Measurements from ENCODE around the gene NDST1. TPM values are rescaled to one million over a fixed set of nuclear protein-coding genes. Genes with fewer than 3 reads are reported as not detected.
A peak's percentile ranks its signal among the peaks of the same experiment; 100 is the strongest.

The NDST1 gene
- total RNA-seq, 1 donor: 13.0 TPM

DNA sequence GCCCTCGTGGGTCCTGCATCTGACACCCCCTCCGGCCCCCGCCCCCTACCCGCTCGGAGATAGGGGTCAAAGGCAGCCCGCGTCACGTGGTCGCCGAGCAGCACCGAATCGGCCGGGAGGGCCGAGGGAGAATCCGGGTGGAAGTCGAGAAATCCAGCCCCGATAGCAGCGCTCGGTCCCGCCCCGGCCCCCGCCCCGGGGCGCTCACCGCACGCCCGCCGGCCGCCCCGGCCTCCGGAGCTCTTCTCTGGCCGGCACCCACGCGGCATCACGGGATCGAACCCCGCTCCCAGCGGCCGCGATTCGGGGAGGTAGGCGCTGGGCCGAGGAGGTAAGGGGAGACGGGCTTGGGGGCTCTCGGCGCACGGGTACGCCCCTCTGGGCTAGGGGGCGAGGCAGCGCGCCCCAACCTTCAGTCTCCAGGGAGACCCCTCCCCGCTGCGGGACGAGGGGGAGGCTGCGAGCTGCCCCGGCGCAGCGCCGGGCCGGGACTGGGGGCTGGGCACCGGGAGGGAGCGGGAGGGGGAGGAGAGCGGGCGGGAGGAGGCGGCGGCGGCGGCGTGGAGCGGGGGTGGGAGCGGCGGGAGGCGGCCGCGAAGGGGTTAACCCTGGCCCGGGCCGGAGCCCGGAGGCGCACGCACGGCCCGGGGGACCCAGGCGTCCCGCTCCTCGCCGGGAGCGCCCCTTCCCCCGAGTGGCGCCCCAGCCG, 22.1 kb upstream of the NDST1 start:
- Histone ChIP-seq H3K4me1 (ENCODE audit: insufficient read depth, low read length) (peaks cover 52% of the 10 kb centered on the region), H3K27me3 (ENCODE audit: insufficient read depth, low read length) (no peaks in the 10 kb centered on the region), H3K9me3 (ENCODE audit: low read depth, low read length) (no peaks in the 10 kb centered on the region), H3K4me3 (ENCODE audit: low read length) (peak overlapping the region; percentile 56)

GRCh38 chr5:150486402-150487198, 21.3 kb upstream of the NDST1 start:
- H3K27me3 ChIP-seq (ENCODE audit: insufficient read depth, low read length): no peaks in the 10 kb centered on the region
- no peaks in the 10 kb centered on the region for H3K9me3 ChIP-seq (ENCODE audit: low read depth, low read length)
- H3K4me1 ChIP-seq (ENCODE audit: insufficient read depth, low read length): peaks cover 59% of the 10 kb centered on the region
- peak overlapping the region; percentile 56 for H3K4me3 ChIP-seq (ENCODE audit: low read length)

GRCh38 chr5:150487199-150488061, 20.5 kb upstream of the NDST1 start:
- no peaks in the 10 kb centered on the region for H3K27me3 ChIP-seq (ENCODE audit: insufficient read depth, low read length)
- H3K9me3 ChIP-seq (ENCODE audit: low read depth, low read length): no peaks in the 10 kb centered on the region
- H3K4me1 ChIP-seq (ENCODE audit: insufficient read depth, low read length): peaks cover 63% of the 10 kb centered on the region
- H3K4me3 ChIP-seq (ENCODE audit: low read length): peak overlapping the region; percentile 56

DNA sequence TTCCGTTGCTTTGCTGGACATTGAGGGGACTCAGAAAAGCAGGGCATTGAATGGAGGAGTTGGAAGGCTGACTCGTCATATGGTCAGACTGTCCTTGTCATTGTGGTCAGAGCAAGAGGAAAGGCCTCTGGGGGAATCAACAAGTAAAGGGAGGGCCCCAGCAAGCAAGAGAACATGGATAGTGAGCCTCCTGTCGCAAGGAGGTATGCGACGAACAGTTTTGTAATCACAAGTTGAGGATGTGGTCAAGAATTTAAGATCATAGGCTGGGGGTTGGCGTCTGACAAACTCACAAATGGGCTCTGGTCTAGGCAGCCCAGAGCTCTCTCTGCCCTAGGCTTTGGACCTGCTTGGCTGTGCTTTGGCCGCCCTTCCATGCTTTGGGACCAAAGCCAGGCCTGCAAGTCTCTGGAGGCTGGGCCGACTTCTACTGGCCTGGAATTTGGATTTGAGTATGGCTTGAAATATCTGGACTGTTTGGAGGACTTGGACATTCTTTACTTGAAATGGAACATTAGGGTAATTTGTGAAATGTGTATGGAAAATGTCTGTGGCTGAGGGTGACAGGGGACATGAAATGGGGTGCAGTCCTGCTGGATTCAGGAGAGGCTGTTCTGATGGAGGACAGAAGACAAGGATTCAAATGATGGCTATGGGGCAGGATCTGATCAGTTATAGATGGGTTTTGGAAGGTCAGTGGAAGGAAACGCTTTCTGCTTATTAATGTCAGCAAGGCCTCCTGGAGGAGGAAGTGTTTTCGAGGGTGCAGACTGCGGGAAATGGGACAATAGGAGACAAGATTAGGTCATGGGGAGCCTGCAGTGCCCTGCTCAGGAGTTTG, 19.2 kb upstream of the NDST1 start:
- H3K4me3 ChIP-seq (ENCODE audit: low read length): peak overlapping the region; percentile 23
- H3K9me3 ChIP-seq (ENCODE audit: low read depth, low read length): no peaks in the 10 kb centered on the region
- no peaks in the 10 kb centered on the region for H3K27me3 ChIP-seq (ENCODE audit: insufficient read depth, low read length)
- H3K4me1 ChIP-seq (ENCODE audit: insufficient read depth, low read length): peaks cover 63% of the 10 kb centered on the region

DNA sequence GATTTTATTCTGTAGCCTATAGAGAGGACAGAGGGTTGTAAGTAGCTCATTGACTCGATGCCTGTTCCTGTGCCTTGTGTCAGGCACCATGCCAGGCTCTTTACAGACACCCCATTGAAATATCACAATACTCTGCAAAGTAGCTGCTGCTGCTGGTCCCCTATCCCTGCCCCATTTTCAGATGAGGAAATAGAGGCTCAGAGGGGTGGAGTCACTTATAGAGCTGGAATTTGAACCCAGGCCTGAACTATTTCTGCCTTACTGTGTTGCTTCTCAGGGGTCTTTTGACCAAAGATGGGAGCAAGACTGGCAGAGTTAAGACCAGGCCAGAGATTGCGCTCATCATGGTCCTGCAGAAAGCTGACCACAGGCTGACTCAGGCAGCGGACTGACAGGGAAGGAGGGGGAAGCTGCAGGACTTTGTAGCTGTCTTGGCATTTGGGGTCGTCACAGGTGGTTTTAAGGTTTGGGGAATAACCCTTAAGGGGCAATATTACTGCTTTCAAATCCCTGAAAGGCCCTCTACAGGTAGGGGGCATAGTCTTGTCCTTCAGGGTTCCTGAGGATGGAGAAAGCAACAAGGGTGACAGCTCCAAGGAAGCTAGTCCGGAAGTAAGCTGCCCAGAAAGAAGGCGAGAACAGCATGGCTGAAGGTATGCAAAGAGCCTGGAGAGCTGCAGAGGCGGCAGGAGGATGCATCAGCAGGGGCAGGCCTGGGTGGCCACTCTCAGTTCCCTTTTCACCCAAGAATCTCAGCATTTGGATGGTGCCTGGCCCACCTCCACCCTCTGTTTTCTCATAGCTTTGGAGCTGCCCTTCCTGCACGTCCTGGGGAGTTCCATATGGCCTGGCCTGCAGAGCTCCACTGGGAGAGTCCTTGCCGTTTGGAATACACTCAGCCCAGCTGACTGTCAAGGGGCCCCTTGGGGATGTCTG, 18.3 kb upstream of the NDST1 start:
- Histone ChIP-seq H3K27me3 (ENCODE audit: insufficient read depth, low read length) (no peaks in the 10 kb centered on the region), H3K4me3 (ENCODE audit: low read length) (peak overlapping the region; percentile 23), H3K4me1 (ENCODE audit: insufficient read depth, low read length) (peaks cover 63% of the 10 kb centered on the region), H3K9me3 (ENCODE audit: low read depth, low read length) (no peaks in the 10 kb centered on the region)

- Histone ChIP-seq H3K9me3 (ENCODE audit: low read depth, low read length) (no peaks in the 10 kb centered on the region), H3K27me3 (ENCODE audit: insufficient read depth, low read length) (no peaks in the 10 kb centered on the region), H3K4me1 (ENCODE audit: insufficient read depth, low read length) (peaks cover 57% of the 10 kb centered on the region), H3K4me3 (ENCODE audit: low read length) (peak overlapping the region; percentile 23)
These were observed 17.6 kb upstream of the NDST1 start for GRCh38 chr5:150490296-150490669.

DNA sequence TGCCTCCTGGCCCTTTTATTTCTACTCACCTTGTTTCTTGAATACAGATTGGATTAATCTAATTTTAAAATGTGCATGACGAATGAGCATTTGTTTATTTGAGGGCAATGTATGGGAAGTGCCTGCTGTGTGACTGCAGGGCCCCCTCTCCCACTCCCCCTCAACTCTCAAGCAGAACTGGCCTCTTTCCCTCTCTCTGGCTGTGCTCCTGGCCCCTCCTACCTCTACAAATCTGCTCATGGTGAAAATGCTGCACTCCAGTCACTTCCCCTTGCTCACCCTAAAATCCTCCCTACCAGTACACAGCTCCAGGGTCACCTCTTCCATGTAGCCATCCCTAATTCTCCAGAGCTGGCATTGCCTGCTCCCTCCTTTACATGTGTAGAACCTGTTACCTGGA, 17.2 kb upstream of the NDST1 start:
- H3K9me3 ChIP-seq (ENCODE audit: low read depth, low read length): no peaks in the 10 kb centered on the region
- H3K4me3 ChIP-seq (ENCODE audit: low read length): no peak overlapping the region
- peaks cover 54% of the 10 kb centered on the region for H3K4me1 ChIP-seq (ENCODE audit: insufficient read depth, low read length)
- no peaks in the 10 kb centered on the region for H3K27me3 ChIP-seq (ENCODE audit: insufficient read depth, low read length)

DNA sequence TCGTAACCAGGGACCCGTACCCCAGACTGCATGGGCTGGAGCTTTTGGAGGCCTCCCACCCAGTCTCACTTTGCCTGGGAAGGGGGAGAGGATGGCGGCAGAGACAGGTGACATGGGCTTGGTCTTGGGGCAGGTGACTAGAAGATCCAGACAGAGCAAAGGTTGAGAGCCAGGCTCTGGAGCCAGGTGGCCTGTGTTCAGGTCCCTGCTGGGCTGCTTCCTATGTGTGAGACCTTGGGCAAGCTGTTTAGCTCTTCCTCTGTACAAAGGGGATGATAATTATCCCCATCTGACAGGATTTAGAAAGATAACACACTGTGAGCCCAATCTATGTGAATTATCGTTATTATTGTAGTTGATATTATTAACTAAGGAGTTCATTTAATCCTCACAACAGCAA, 16.1 kb upstream of the NDST1 start:
- H3K4me3 ChIP-seq (ENCODE audit: low read length): no peak overlapping the region
- peaks cover 60% of the 10 kb centered on the region for H3K4me1 ChIP-seq (ENCODE audit: insufficient read depth, low read length)
- no peaks in the 10 kb centered on the region for H3K9me3 ChIP-seq (ENCODE audit: low read depth, low read length)
- H3K27me3 ChIP-seq (ENCODE audit: insufficient read depth, low read length): no peaks in the 10 kb centered on the region

GRCh38 chr5:150492621-150493020, 15.3 kb upstream of the NDST1 start:
- Histone ChIP-seq H3K27me3 (ENCODE audit: insufficient read depth, low read length) (no peaks in the 10 kb centered on the region), H3K4me1 (ENCODE audit: insufficient read depth, low read length) (peaks cover 52% of the 10 kb centered on the region), H3K4me3 (ENCODE audit: low read length) (no peak overlapping the region), H3K9me3 (ENCODE audit: low read depth, low read length) (no peaks in the 10 kb centered on the region)

DNA sequence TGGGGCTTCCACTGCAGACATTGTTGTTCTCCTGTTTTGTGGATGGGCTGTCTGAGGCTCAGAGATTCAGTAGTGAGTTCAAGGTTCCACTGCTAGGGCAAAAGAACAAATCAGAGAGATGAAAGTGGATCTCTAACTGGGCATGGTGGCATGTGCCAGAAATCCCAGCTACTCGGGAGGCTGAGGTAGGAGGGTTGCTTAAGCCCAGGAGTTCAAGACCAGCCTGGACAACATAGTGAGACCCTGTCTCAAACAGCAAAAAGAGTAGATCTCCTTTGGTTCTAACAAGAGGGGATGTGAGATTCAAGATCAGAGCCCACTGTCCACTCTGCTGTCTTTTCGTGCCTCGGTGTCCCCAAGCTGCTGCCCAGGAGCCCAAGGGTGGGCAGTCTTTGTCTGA, 11.8 kb upstream of the NDST1 start:
- no peaks in the 10 kb centered on the region for H3K27me3 ChIP-seq (ENCODE audit: insufficient read depth, low read length)
- H3K4me1 ChIP-seq (ENCODE audit: insufficient read depth, low read length): peaks cover 18% of the 10 kb centered on the region
- no peak overlapping the region for H3K4me3 ChIP-seq (ENCODE audit: low read length)
- no peaks in the 10 kb centered on the region for H3K9me3 ChIP-seq (ENCODE audit: low read depth, low read length)

DNA sequence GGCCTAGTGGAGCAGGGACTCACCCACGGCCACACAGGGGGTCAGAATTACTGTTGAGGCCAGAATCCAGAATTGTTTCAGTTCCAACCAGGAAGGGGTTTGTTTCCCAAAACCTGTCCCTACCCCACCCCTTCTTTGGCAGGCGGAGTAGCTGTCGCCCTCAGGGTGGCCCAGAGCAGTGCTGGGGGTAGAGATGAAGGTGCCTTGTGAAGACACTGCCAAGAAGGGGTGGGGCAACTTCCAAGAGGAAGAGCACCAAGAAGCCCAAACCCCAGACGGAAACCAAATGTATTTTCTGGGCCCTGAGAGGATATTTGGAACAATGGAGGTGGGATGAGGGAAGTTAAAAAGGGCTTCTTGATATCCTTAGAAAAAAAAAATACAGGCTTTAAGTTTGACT, 11.4 kb upstream of the NDST1 start:
- Histone ChIP-seq H3K4me3 (ENCODE audit: low read length) (no peak overlapping the region), H3K9me3 (ENCODE audit: low read depth, low read length) (no peaks in the 10 kb centered on the region), H3K4me1 (ENCODE audit: insufficient read depth, low read length) (peaks cover 14% of the 10 kb centered on the region), H3K27me3 (ENCODE audit: insufficient read depth, low read length) (no peaks in the 10 kb centered on the region)

GRCh38 chr5:150497274-150497988, 10.5 kb upstream of the NDST1 start:
- H3K9me3 ChIP-seq (ENCODE audit: low read depth, low read length): no peaks in the 10 kb centered on the region
- H3K4me1 ChIP-seq (ENCODE audit: insufficient read depth, low read length): peaks cover 9% of the 10 kb centered on the region
- no peaks in the 10 kb centered on the region for H3K27me3 ChIP-seq (ENCODE audit: insufficient read depth, low read length)
- H3K4me3 ChIP-seq (ENCODE audit: low read length): no peak overlapping the region

DNA sequence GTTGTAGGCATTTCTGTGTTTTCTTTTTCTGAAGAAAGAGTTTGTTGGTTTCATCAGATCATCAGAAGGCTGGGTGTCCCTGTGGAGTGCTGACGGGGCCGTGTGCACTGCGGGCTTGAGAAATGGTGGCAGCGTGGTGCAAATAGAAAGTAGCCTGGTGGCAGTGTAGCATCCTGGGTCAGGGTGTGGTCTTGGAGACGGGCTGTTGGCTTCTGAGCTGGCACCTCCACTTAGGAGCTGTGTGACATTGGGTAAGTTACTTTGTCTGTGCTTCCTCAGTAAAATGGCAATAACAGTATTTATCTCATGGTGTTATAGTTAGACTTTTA, 10.0 kb upstream of the NDST1 start:
- Histone ChIP-seq H3K9me3 (ENCODE audit: low read depth, low read length) (no peaks in the 10 kb centered on the region), H3K4me3 (ENCODE audit: low read length) (no peak overlapping the region), H3K4me1 (ENCODE audit: insufficient read depth, low read length) (peaks cover 9% of the 10 kb centered on the region), H3K27me3 (ENCODE audit: insufficient read depth, low read length) (no peaks in the 10 kb centered on the region)
